GM21717 (cell line): ENCODE results near the gene EXD1.
"Not testable (repeated sequence)": the region's sequence is repeated elsewhere in the genome, so short reads cannot be mapped to it uniquely, and the experiment has no call there.

Source experiments
- ATAC-seq: cut with Tn5 transposase; IDR thresholded peaks from one replicate; pipeline ENCODE4 v1.9.1; 2021; ENCODE audit warnings: mild to moderate bottlenecking, moderate library complexity; ENCODE audit not compliant: unreplicated experiment

The EXD1 gene

DNA sequence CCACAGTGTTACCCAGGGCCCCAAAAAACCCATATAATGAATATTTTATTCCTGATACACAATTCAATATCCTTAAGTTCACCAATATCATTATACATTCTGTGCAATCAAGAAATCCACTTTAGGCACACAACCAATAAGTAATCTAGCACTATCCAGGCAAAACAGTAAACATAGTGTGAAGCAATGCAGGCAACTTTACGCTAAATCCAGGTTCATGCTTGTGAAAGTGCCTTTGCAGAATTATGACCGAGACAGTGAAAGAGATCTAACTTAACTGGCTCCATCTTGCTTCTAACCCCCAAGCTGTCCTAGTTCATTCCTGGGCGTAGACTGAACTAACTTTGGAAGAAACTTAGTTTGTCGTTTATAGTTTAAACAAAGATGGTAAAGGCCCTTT lies 80.3 kb downstream of the EXD1 start:
- ATAC-seq = no peak

DNA sequence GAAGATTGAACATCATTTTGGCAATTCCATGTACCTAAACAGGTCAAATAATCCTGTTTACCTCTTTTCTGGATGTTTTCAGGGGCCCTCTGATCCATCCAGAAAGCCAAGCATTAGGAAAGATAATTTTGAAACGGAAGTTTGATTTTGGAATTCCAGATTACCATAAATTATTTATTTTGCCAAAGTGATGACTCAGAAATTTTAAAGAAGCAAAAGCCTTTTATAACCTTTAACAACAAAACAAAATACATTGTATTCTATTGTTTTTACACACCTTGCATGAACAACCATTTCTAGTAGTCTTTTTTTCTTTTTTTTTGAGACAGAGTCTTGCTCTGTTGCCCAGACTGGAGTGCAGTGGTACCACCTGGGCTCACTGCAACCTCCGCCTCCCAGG lies 82.5 kb downstream of the EXD1 start:
- ATAC-seq = no peak

- ATAC-seq = no peak
These were observed 90.9 kb downstream of the EXD1 start for GRCh38 chr15:41139619-41140018.

DNA sequence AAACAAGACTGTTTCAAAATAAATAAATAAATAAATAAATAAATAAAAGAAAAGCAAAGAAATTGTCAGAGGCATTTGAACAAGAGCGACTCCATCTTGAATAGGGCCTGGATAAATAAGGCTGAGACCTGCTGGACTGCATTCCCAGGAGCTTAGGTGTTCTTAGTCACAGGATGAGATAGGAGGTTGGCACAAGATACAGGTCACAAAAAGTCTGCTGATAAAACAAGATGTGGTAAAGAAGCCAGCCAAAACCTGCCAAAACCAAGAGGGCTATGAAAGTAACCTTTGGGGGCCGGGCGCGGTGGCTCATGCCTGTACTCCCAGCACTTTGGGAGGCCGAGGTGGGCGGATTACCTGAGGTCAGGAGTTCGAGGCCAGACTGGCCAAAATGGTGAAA lies 91.4 kb downstream of the EXD1 start:
- not testable (repeated sequence) for ATAC-seq

GRCh38 chr15:41135580-41135979 lies 95.0 kb downstream of the EXD1 start:
- ATAC-seq = not testable (repeated sequence)

GRCh38 chr15:41133454-41133853 lies 97.1 kb downstream of the EXD1 start:
- ATAC-seq = no peak
